Measurements from ENCODE around the gene PDK2.
"Not testable (repeated sequence)": the region's sequence is repeated elsewhere in the genome, so short reads cannot be mapped to it uniquely, and the experiment has no call there.

Gene PDK2

GRCh38 chr17:50059256-50059655, 35.9 kb upstream of the PDK2 start:
- DNase-seq: no peak

- DNase-seq: no peak
These were observed 35.3 kb upstream of the PDK2 start for GRCh38 chr17:50059759-50060273.

- DNase-seq: no peak
These were observed 34.0 kb upstream of the PDK2 start for GRCh38 chr17:50060951-50061712.

GRCh38 chr17:50061713-50062045, 33.5 kb upstream of the PDK2 start:
- not testable (repeated sequence) for DNase-seq

- DNase-seq: no peak
These were observed 32.6 kb upstream of the PDK2 start for GRCh38 chr17:50062293-50063243.

GRCh38 chr17:50063561-50064252, 31.4 kb upstream of the PDK2 start:
- DNase-seq: no peak

GRCh38 chr17:50064253-50065001, 30.7 kb upstream of the PDK2 start:
- DNase-seq: no peak

- no peak for DNase-seq
These were observed 30.1 kb upstream of the PDK2 start for GRCh38 chr17:50065056-50065455.

- no peak for DNase-seq
These were observed 28.2 kb upstream of the PDK2 start for GRCh38 chr17:50066995-50067394.

GRCh38 chr17:50067996-50068395, 27.2 kb upstream of the PDK2 start:
- no peak for DNase-seq

- no peak for DNase-seq
These were observed 24.1 kb upstream of the PDK2 start for GRCh38 chr17:50070908-50071680.

- DNase-seq: no peak
These were observed 23.5 kb upstream of the PDK2 start for GRCh38 chr17:50071692-50072091.

GRCh38 chr17:50072130-50072529, 23.0 kb upstream of the PDK2 start:
- no peak for DNase-seq

- DNase-seq: no peak
These were observed 22.2 kb upstream of the PDK2 start for GRCh38 chr17:50072925-50073324.

- DNase-seq: no peak
These were observed 20.9 kb upstream of the PDK2 start for GRCh38 chr17:50074227-50074626.

GRCh38 chr17:50075446-50076032, 19.6 kb upstream of the PDK2 start:
- DNase-seq: no peak

- DNase-seq: no peak
These were observed 18.9 kb upstream of the PDK2 start for GRCh38 chr17:50076221-50076590.

GRCh38 chr17:50076591-50077235, 18.4 kb upstream of the PDK2 start:
- no peak for DNase-seq

- no peak for DNase-seq
These were observed 16.7 kb upstream of the PDK2 start for GRCh38 chr17:50078430-50078829.

- no peak for DNase-seq
These were observed 15.6 kb upstream of the PDK2 start for GRCh38 chr17:50079334-50080095.
